ENCODE measurements around the gene CRACDL.

The CRACDL gene

GRCh38 chr2:98849113-98849512 is 86.9 kb downstream of the CRACDL start:
- no peak for DNase-seq

GRCh38 chr2:98847853-98848252 is 88.2 kb downstream of the CRACDL start:
- DNase-seq = no peak

GRCh38 chr2:98846041-98846440 is 90.0 kb downstream of the CRACDL start:
- no peak for DNase-seq

GRCh38 chr2:98842136-98842535 is 93.9 kb downstream of the CRACDL start:
- DNase-seq = no peak

GRCh38 chr2:98839292-98839691 is 96.7 kb downstream of the CRACDL start:
- DNase-seq = no peak

- DNase-seq = peak; percentile 71
These were observed 100.1 kb downstream of the CRACDL start for GRCh38 chr2:98835831-98836385.

GRCh38 chr2:98833917-98834263 is 102.1 kb downstream of the CRACDL start:
- DNase-seq = no peak

GRCh38 chr2:98833172-98833916 is 102.7 kb downstream of the CRACDL start:
- no peak for DNase-seq

- DNase-seq = no peak
These were observed 103.9 kb downstream of the CRACDL start for GRCh38 chr2:98832172-98832571.

- no peak for DNase-seq
These were observed 105.4 kb downstream of the CRACDL start for GRCh38 chr2:98830571-98831145.

- no peak for DNase-seq
These were observed 106.3 kb downstream of the CRACDL start for GRCh38 chr2:98829581-98830270.

GRCh38 chr2:98828793-98829371 is 107.1 kb downstream of the CRACDL start:
- peak; percentile 46 for DNase-seq

- DNase-seq = no peak
These were observed 107.7 kb downstream of the CRACDL start for GRCh38 chr2:98828369-98828744.

- DNase-seq = no peak
These were observed 108.2 kb downstream of the CRACDL start for GRCh38 chr2:98827625-98828368.

- DNase-seq = no peak
These were observed 109.2 kb downstream of the CRACDL start for GRCh38 chr2:98826856-98827255.

GRCh38 chr2:98825858-98826257 is 110.2 kb downstream of the CRACDL start:
- no peak for DNase-seq

- no peak for DNase-seq
These were observed 110.6 kb downstream of the CRACDL start for GRCh38 chr2:98825404-98825803.

- DNase-seq = no peak
These were observed 111.0 kb downstream of the CRACDL start for GRCh38 chr2:98825020-98825350.

GRCh38 chr2:98824256-98825019 is 111.6 kb downstream of the CRACDL start:
- no peak for DNase-seq

GRCh38 chr2:98823196-98824170 is 112.5 kb downstream of the CRACDL start:
- no peak for DNase-seq

Measured in CD4-positive, alpha-beta T cell treated with Interleukin-12 subunit alpha and Interleukin-12 subunit beta, for 1 hour (primary cell).